Measurements from ENCODE around the gene IVD. TPM values are rescaled to one million over a fixed set of nuclear protein-coding genes. Genes with fewer than 3 reads are reported as not detected.
A peak's percentile ranks its signal among the peaks of the same experiment; 100 is the strongest.
"Not testable (repeated sequence)": the region's sequence is repeated elsewhere in the genome, so short reads cannot be mapped to it uniquely, and the experiment has no call there.

Gene IVD
- polyA plus RNA-seq, 1 donor, result 51.2 TPM

- DNase-seq, result no peak
- no peaks in the 10 kb centered on the region for H3K36me3 ChIP-seq (ENCODE audit: control insufficient read depth, insufficient read depth, low read length)
- no peak overlapping the region for H3K27ac ChIP-seq (ENCODE audit: low read length)
- H3K27me3 ChIP-seq (ENCODE audit: control insufficient read depth, insufficient read depth, low read length), result no peaks in the 10 kb centered on the region
- H3K4me3 ChIP-seq (ENCODE audit: low read length), result no peak overlapping the region
- no peaks in the 10 kb centered on the region for H3K9me3 ChIP-seq (ENCODE audit: control insufficient read depth, low read depth, low read length)
- peaks cover 34% of the 10 kb centered on the region for H3K4me1 ChIP-seq (ENCODE audit: control insufficient read depth, insufficient read depth, low read length)
- WGBS (ENCODE audit: insufficient coverage, low lambda C conversion rate), result no CpG with 5 or more reads among the region's 3 CpGs
These were observed 40.5 kb downstream of the IVD start for GRCh38 chr15:40446144-40446543.

- DNase-seq, result no peak
- Histone ChIP-seq H3K4me1 (ENCODE audit: control insufficient read depth, insufficient read depth, low read length) (peaks cover 43% of the 10 kb centered on the region), H3K27ac (ENCODE audit: low read length) (no peak overlapping the region), H3K27me3 (ENCODE audit: control insufficient read depth, insufficient read depth, low read length) (no peaks in the 10 kb centered on the region), H3K9me3 (ENCODE audit: control insufficient read depth, low read depth, low read length) (no peaks in the 10 kb centered on the region), H3K36me3 (ENCODE audit: control insufficient read depth, insufficient read depth, low read length) (no peaks in the 10 kb centered on the region), H3K4me3 (ENCODE audit: low read length) (no peak overlapping the region)
- no CpG with 5 or more reads among the region's 4 CpGs for WGBS (ENCODE audit: insufficient coverage, low lambda C conversion rate)
These were observed 42.8 kb downstream of the IVD start for GRCh38 chr15:40448354-40448753.

GRCh38 chr15:40449275-40449674 is 43.7 kb downstream of the IVD start:
- DNase-seq, result no peak
- H3K27ac ChIP-seq (ENCODE audit: low read length), result no peak overlapping the region
- H3K36me3 ChIP-seq (ENCODE audit: control insufficient read depth, insufficient read depth, low read length), result no peaks in the 10 kb centered on the region
- no peak overlapping the region for H3K4me3 ChIP-seq (ENCODE audit: low read length)
- H3K27me3 ChIP-seq (ENCODE audit: control insufficient read depth, insufficient read depth, low read length), result no peaks in the 10 kb centered on the region
- H3K9me3 ChIP-seq (ENCODE audit: control insufficient read depth, low read depth, low read length), result no peaks in the 10 kb centered on the region
- peaks cover 51% of the 10 kb centered on the region for H3K4me1 ChIP-seq (ENCODE audit: control insufficient read depth, insufficient read depth, low read length)

- no peaks in the 10 kb centered on the region for H3K9me3 ChIP-seq (ENCODE audit: control insufficient read depth, low read depth, low read length)
- no peaks in the 10 kb centered on the region for H3K36me3 ChIP-seq (ENCODE audit: control insufficient read depth, insufficient read depth, low read length)
- DNase-seq, result no peak
- peaks cover 58% of the 10 kb centered on the region for H3K4me1 ChIP-seq (ENCODE audit: control insufficient read depth, insufficient read depth, low read length)
- no peak overlapping the region for H3K27ac ChIP-seq (ENCODE audit: low read length)
- H3K27me3 ChIP-seq (ENCODE audit: control insufficient read depth, insufficient read depth, low read length), result no peaks in the 10 kb centered on the region
- no peak overlapping the region for H3K4me3 ChIP-seq (ENCODE audit: low read length)
- no CpG with 5 or more reads among the region's 2 CpGs for WGBS (ENCODE audit: insufficient coverage, low lambda C conversion rate)
These were observed 44.5 kb downstream of the IVD start for GRCh38 chr15:40450047-40450446.

- peak in 1 of 2 donors; percentile 60 for DNase-seq
- WGBS (ENCODE audit: insufficient coverage, low lambda C conversion rate), result 0% methylated on average over 1 of the region's 3 CpGs
- Histone ChIP-seq H3K36me3 (ENCODE audit: control insufficient read depth, insufficient read depth, low read length) (no peaks in the 10 kb centered on the region), H3K27me3 (ENCODE audit: control insufficient read depth, insufficient read depth, low read length) (no peaks in the 10 kb centered on the region), H3K9me3 (ENCODE audit: control insufficient read depth, low read depth, low read length) (no peaks in the 10 kb centered on the region), H3K27ac (ENCODE audit: low read length) (peak overlapping the region; percentile 63), H3K4me1 (ENCODE audit: control insufficient read depth, insufficient read depth, low read length) (peaks cover 61% of the 10 kb centered on the region), H3K4me3 (ENCODE audit: low read length) (no peak overlapping the region)
These were observed 46.0 kb downstream of the IVD start for GRCh38 chr15:40451527-40452158.

GRCh38 chr15:40452296-40453090 is 46.9 kb downstream of the IVD start:
- H3K9me3 ChIP-seq (ENCODE audit: control insufficient read depth, low read depth, low read length), result no peaks in the 10 kb centered on the region
- peak overlapping the region; percentile 63 for H3K27ac ChIP-seq (ENCODE audit: low read length)
- WGBS (ENCODE audit: insufficient coverage, low lambda C conversion rate), result 30% methylated on average over 2 of the region's 11 CpGs
- peaks cover 68% of the 10 kb centered on the region for H3K4me1 ChIP-seq (ENCODE audit: control insufficient read depth, insufficient read depth, low read length)
- DNase-seq, result peak in 1 of 2 donors; percentile 46
- no peaks in the 10 kb centered on the region for H3K36me3 ChIP-seq (ENCODE audit: control insufficient read depth, insufficient read depth, low read length)
- H3K4me3 ChIP-seq (ENCODE audit: low read length), result no peak overlapping the region
- H3K27me3 ChIP-seq (ENCODE audit: control insufficient read depth, insufficient read depth, low read length), result no peaks in the 10 kb centered on the region

- not testable (repeated sequence) for H3K9me3 ChIP-seq (ENCODE audit: control insufficient read depth, low read depth, low read length); H3K4me3 ChIP-seq (ENCODE audit: low read length); H3K27me3 ChIP-seq (ENCODE audit: control insufficient read depth, insufficient read depth, low read length); DNase-seq; H3K36me3 ChIP-seq (ENCODE audit: control insufficient read depth, insufficient read depth, low read length)
- no CpG with 5 or more reads among the region's 3 CpGs for WGBS (ENCODE audit: insufficient coverage, low lambda C conversion rate)
- Histone ChIP-seq H3K27ac (ENCODE audit: low read length) (peak overlapping the region; percentile 33), H3K4me1 (ENCODE audit: control insufficient read depth, insufficient read depth, low read length) (peaks cover 68% of the 10 kb centered on the region)
These were observed 48.3 kb downstream of the IVD start for GRCh38 chr15:40453941-40454340.

GRCh38 chr15:40454904-40455391 is 49.4 kb downstream of the IVD start:
- H3K27me3 ChIP-seq (ENCODE audit: control insufficient read depth, insufficient read depth, low read length), result no peaks in the 10 kb centered on the region
- peak in 1 of 2 donors; percentile 55 for DNase-seq
- peak overlapping the region; percentile 33 for H3K27ac ChIP-seq (ENCODE audit: low read length)
- H3K36me3 ChIP-seq (ENCODE audit: control insufficient read depth, insufficient read depth, low read length), result peaks cover 14% of the 10 kb centered on the region
- H3K4me1 ChIP-seq (ENCODE audit: control insufficient read depth, insufficient read depth, low read length), result peaks cover 67% of the 10 kb centered on the region
- no CpG with 5 or more reads among the region's 9 CpGs for WGBS (ENCODE audit: insufficient coverage, low lambda C conversion rate)
- H3K4me3 ChIP-seq (ENCODE audit: low read length), result no peak overlapping the region
- H3K9me3 ChIP-seq (ENCODE audit: control insufficient read depth, low read depth, low read length), result no peaks in the 10 kb centered on the region

GRCh38 chr15:40456299-40456712 is 50.7 kb downstream of the IVD start:
- H3K4me3 ChIP-seq (ENCODE audit: low read length), result no peak overlapping the region
- no peak for DNase-seq
- H3K27me3 ChIP-seq (ENCODE audit: control insufficient read depth, insufficient read depth, low read length), result no peaks in the 10 kb centered on the region
- H3K9me3 ChIP-seq (ENCODE audit: control insufficient read depth, low read depth, low read length), result no peaks in the 10 kb centered on the region
- no peak overlapping the region for H3K27ac ChIP-seq (ENCODE audit: low read length)
- WGBS (ENCODE audit: insufficient coverage, low lambda C conversion rate), result 83% methylated on average over 1 of the region's 7 CpGs
- peaks cover 20% of the 10 kb centered on the region for H3K36me3 ChIP-seq (ENCODE audit: control insufficient read depth, insufficient read depth, low read length)
- peaks cover 56% of the 10 kb centered on the region for H3K4me1 ChIP-seq (ENCODE audit: control insufficient read depth, insufficient read depth, low read length)

- no CpG with 5 or more reads among the region's 4 CpGs for WGBS (ENCODE audit: insufficient coverage, low lambda C conversion rate)
- no peak for DNase-seq
- H3K36me3 ChIP-seq (ENCODE audit: control insufficient read depth, insufficient read depth, low read length), result peaks cover 20% of the 10 kb centered on the region
These were observed 51.1 kb downstream of the IVD start for GRCh38 chr15:40456738-40457137.

More at GRCh38 chr15:40456738-40457137, 51.1 kb downstream of the IVD start:
- Histone ChIP-seq H3K27ac (ENCODE audit: low read length) (no peak overlapping the region), H3K27me3 (ENCODE audit: control insufficient read depth, insufficient read depth, low read length) (no peaks in the 10 kb centered on the region), H3K4me1 (ENCODE audit: control insufficient read depth, insufficient read depth, low read length) (peaks cover 52% of the 10 kb centered on the region), H3K4me3 (ENCODE audit: low read length) (no peak overlapping the region), H3K9me3 (ENCODE audit: control insufficient read depth, low read depth, low read length) (no peaks in the 10 kb centered on the region)

Data from large intestine (tissue), 3 donors.